GM12864 (cell line): ENCODE measurements around the gene COL5A3.

Experiments used
- DNase-seq: peaks from one replicate; pipeline ENCODE4 v3.0.0-alpha.2; 2011; ENCODE audit warnings: low read depth
- H3K4me3 ChIP-seq: 2 replicates; pipeline ENCODE4 v1.5.1; 2011; ENCODE audit warnings: mild to moderate bottlenecking, low read depth, low read length, control low read depth
- CTCF ChIP-seq: IDR thresholded peaks from 2 replicates; pipeline ENCODE4 v1.5.1; 2011; ENCODE audit warnings: low read depth, mild to moderate bottlenecking, moderate library complexity, low read length, control low read depth, inconsistent platforms; ENCODE audit errors: missing control alignments

COL5A3 gene

GRCh38 chr19:10006752-10007323 lies 3.5 kb downstream of the COL5A3 start:
- no peak for TF ChIP-seq CTCF
- no peak overlapping the region for H3K4me3 ChIP-seq
- DNase-seq = no peak

- no peak for DNase-seq
- no peak overlapping the region for H3K4me3 ChIP-seq
- no peak for TF ChIP-seq CTCF
Measured at GRCh38 chr19:10006335-10006708, 4.0 kb downstream of the COL5A3 start.

GRCh38 chr19:10005632-10006334 lies 4.5 kb downstream of the COL5A3 start:
- no peak for DNase-seq
- H3K4me3 ChIP-seq = no peak overlapping the region
- TF ChIP-seq CTCF = no peak

- no peak overlapping the region for H3K4me3 ChIP-seq
- TF ChIP-seq CTCF = no peak
- DNase-seq = no peak
Measured at GRCh38 chr19:10004617-10005016, 5.7 kb downstream of the COL5A3 start.

- H3K4me3 ChIP-seq = no peak overlapping the region
- no peak for DNase-seq
- TF ChIP-seq CTCF = no peak
Measured at GRCh38 chr19:10003271-10003670, 7.0 kb downstream of the COL5A3 start.

- peak; percentile 51 for TF ChIP-seq CTCF
- no peak overlapping the region for H3K4me3 ChIP-seq
- no peak for DNase-seq
Measured at GRCh38 chr19:10001899-10002298, 8.4 kb downstream of the COL5A3 start.
